ENCODE results near the gene UMODL1. TPM values are rescaled to one million over a fixed set of nuclear protein-coding genes. Genes with fewer than 3 reads are reported as not detected.

UMODL1 gene
- total and polyA plus RNA-seq, 2 donors from 2014 or later: 0.39 TPM; not detected in 1

DNA sequence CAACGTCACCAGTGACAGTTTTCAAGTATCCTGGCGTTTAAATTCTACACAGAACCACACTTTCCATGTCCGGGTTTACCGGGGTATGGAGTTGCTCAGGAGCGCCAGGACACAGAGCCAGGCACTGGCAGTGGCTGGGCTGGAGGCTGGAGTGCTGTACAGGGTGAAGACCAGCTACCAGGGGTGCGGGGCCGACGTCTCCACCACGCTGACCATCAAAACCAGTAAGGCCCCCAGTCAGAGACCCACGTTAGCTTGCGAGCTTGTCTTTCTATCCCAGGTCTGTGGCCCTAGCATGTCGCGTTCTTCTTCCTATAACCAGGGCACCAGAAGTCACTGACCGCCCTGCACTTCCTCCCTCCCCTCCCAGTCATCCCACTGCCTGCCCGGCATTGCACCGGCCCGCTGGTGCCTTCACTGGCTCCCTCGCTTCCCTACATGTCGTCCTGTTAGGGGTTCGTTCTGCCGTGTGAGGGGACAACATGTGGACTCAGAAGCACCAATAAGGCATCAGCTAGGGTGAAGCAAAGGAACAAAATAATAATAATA lies 27.9 kb downstream of the UMODL1 start:
- TF ChIP-seq, protein P1, sequence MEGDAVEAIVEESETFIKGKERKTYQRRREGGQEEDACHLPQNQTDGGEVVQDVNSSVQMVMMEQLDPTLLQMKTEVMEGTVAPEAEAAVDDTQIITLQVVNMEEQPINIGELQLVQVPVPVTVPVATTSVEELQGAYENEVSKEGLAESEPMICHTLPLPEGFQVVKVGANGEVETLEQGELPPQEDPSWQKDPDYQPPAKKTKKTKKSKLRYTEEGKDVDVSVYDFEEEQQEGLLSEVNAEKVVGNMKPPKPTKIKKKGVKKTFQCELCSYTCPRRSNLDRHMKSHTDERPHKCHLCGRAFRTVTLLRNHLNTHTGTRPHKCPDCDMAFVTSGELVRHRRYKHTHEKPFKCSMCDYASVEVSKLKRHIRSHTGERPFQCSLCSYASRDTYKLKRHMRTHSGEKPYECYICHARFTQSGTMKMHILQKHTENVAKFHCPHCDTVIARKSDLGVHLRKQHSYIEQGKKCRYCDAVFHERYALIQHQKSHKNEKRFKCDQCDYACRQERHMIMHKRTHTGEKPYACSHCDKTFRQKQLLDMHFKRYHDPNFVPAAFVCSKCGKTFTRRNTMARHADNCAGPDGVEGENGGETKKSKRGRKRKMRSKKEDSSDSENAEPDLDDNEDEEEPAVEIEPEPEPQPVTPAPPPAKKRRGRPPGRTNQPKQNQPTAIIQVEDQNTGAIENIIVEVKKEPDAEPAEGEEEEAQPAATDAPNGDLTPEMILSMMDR (IDR thresholded peaks at IDR 0.05; ENCODE audit: borderline replicate concordance, extremely low read depth, insufficient read depth): no peak
- Histone ChIP-seq H3K4me3 (ENCODE audit: low read length in 3 of 3) (no peak overlapping the region), H3K27me3 (ENCODE audit: control insufficient read depth, insufficient read depth, low read length) (no peaks in the 10 kb centered on the region), H3K9me3 (ENCODE audit: control insufficient read depth in 2 of 3, insufficient read depth in 1 of 3, low read length in 3 of 3) (no peaks in the 10 kb centered on the region), H3K9ac (ENCODE audit: low read length in 3 of 3) (no peak overlapping the region), H3K27ac (ENCODE audit: low read depth in 2 of 2, low read length in 2 of 2) (no peak overlapping the region), H3K36me3 (ENCODE audit: control insufficient read depth in 2 of 3, insufficient read depth in 3 of 3, low read length in 3 of 3) (no peaks in the 10 kb centered on the region), H3K4me1 (ENCODE audit: control insufficient read depth in 2 of 3, insufficient read depth in 2 of 3, low read depth in 1 of 3, low read length in 3 of 3) (no peaks in the 10 kb centered on the region)
- intact Hi-C loops (cut with DNase I): no loop called here
- no peak for FAIRE-seq
- DNase-seq: no peak

- no peak overlapping the region for H3K4me3 ChIP-seq (ENCODE audit: low read length in 3 of 3)
- H3K9ac ChIP-seq (ENCODE audit: low read length in 3 of 3): no peak overlapping the region
- intact Hi-C loops (cut with DNase I): loop anchor here (10.0 kb wide), 1 partner anchor 86 kb away; the partner anchor contains the start of gene ZBTB21
- DNase-seq: peak in 1 of 5 donors; percentile 51
- H3K27me3 ChIP-seq (ENCODE audit: control insufficient read depth, insufficient read depth, low read length): no peaks in the 10 kb centered on the region
- H3K36me3 ChIP-seq (ENCODE audit: control insufficient read depth in 2 of 3, insufficient read depth in 3 of 3, low read length in 3 of 3): no peaks in the 10 kb centered on the region
- no peaks in the 10 kb centered on the region for H3K4me1 ChIP-seq (ENCODE audit: control insufficient read depth in 2 of 3, insufficient read depth in 2 of 3, low read depth in 1 of 3, low read length in 3 of 3)
- H3K9me3 ChIP-seq (ENCODE audit: control insufficient read depth in 2 of 3, insufficient read depth in 1 of 3, low read length in 3 of 3): no peaks in the 10 kb centered on the region
- TF ChIP-seq, protein P1 (IDR thresholded peaks at IDR 0.05; ENCODE audit: borderline replicate concordance, extremely low read depth, insufficient read depth): no peak
- no peak overlapping the region for H3K27ac ChIP-seq (ENCODE audit: low read depth in 2 of 2, low read length in 2 of 2)
- no peak for FAIRE-seq
Observed at GRCh38 chr21:42101246-42101645, 30.1 kb downstream of the UMODL1 start.

GRCh38 chr21:42102076-42102475 lies 31.0 kb downstream of the UMODL1 start:
- Histone ChIP-seq H3K4me3 (ENCODE audit: low read length in 3 of 3) (no peak overlapping the region), H3K4me1 (ENCODE audit: control insufficient read depth in 2 of 3, insufficient read depth in 2 of 3, low read depth in 1 of 3, low read length in 3 of 3) (no peaks in the 10 kb centered on the region), H3K27me3 (ENCODE audit: control insufficient read depth, insufficient read depth, low read length) (no peaks in the 10 kb centered on the region), H3K36me3 (ENCODE audit: control insufficient read depth in 2 of 3, insufficient read depth in 3 of 3, low read length in 3 of 3) (no peaks in the 10 kb centered on the region), H3K9me3 (ENCODE audit: control insufficient read depth in 2 of 3, insufficient read depth in 1 of 3, low read length in 3 of 3) (no peaks in the 10 kb centered on the region), H3K27ac (ENCODE audit: low read depth in 2 of 2, low read length in 2 of 2) (no peak overlapping the region), H3K9ac (ENCODE audit: low read length in 3 of 3) (no peak overlapping the region)
- DNase-seq (peak in 2 of 5 donors; percentile 32 to 52), FAIRE-seq (no peak)
- TF ChIP-seq, protein P1 (IDR thresholded peaks at IDR 0.05; ENCODE audit: borderline replicate concordance, extremely low read depth, insufficient read depth): no peak
- intact Hi-C loops (cut with DNase I): loop anchor here (10.0 kb wide), 1 partner anchor 87 kb away; the partner anchor contains the start of gene ZBTB21

Measured in kidney (tissue), 14 donors.